ENCODE data around the gene TIGD4. TPM values are rescaled to one million over a fixed set of nuclear protein-coding genes. Genes with fewer than 3 reads are reported as not detected.

The TIGD4 gene
- polyA plus RNA-seq, 3 donors: 0.05 to 0.08 (median 0.07) TPM

DNA sequence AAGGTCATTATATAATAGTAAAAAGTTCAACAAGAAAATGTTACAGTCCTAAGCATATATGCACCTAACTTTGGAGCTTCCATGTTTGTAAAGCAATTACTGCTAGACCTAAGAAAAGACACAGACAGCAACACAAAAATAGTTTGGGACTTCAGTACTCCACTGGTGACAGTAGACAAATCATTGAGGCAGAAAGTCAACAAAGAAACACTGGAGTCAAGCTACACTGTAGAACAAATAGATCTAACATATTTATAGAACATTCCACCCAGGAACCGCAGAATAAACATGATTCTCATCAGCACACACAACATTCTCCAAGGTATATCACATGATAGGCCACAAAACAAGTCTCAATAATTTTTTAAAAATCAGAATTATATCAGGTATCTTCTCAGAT, 42.8 kb upstream of the TIGD4 start:
- H4K20me1 ChIP-seq (ENCODE audit: insufficient read depth, low read length): no peaks in the 10 kb centered on the region
- WGBS (ENCODE audit: insufficient coverage): 100% methylated on average over 1 of the region's 1 CpG
- intact Hi-C loops (cut with micrococcal nuclease): no loop called here
- H3K4me1 ChIP-seq (ENCODE audit: control insufficient read depth in 1 of 2, insufficient read depth in 2 of 2, low read length in 2 of 2): peaks cover 31 to 35% of the 10 kb centered on the region in 2 donors
- peaks cover 40% of the 10 kb centered on the region for H3K4me1 Mint-ChIP-seq
- H3K36me3 Mint-ChIP-seq: peaks cover 12 to 13% of the 10 kb centered on the region in 2 donors
- no peaks in the 10 kb centered on the region for H3K36me3 ChIP-seq (replicated peaks in 1 of 2; ENCODE audit: control insufficient read depth in 1 of 2, insufficient read depth in 2 of 2, low read length in 2 of 2)
- peaks cover 3 to 24% (median 11%) of the 10 kb centered on the region in 7 donors for H3K9me3 Mint-ChIP-seq
- peaks cover 0 to 2% (median 0%) of the 10 kb centered on the region in 3 donors for H3K27me3 Mint-ChIP-seq (ENCODE audit: low read depth in 3 of 3)
- H2AFZ ChIP-seq (ENCODE audit: insufficient read depth, low read depth, low read length, poor library complexity, severe bottlenecking): no peak overlapping the region
- no peak overlapping the region for H3K27ac Mint-ChIP-seq
- no peaks in the 10 kb centered on the region for H3K27me3 ChIP-seq (ENCODE audit: control insufficient read depth in 2 of 2, insufficient read depth in 2 of 2, low read length in 2 of 2)
- H3K9me3 ChIP-seq (replicated peaks in 1 of 2; ENCODE audit: control insufficient read depth in 1 of 2, insufficient read depth in 1 of 2, low read length in 2 of 2): no peaks in the 10 kb centered on the region
- H3K79me2 ChIP-seq (ENCODE audit: insufficient read depth, low read length): peaks cover 7% of the 10 kb centered on the region
- no peak overlapping the region for H3K4me2 ChIP-seq (replicated peaks; ENCODE audit: extremely low read depth, low read length, poor library complexity, severe bottlenecking)
- no peak overlapping the region for H3K4me3 ChIP-seq (replicated peaks in 1 of 3; ENCODE audit: low read depth in 2 of 3, low read length in 3 of 3)
- H3K4me3 Mint-ChIP-seq: no peak overlapping the region
- H3K9ac ChIP-seq (ENCODE audit: insufficient read depth, low read length, poor library complexity, severe bottlenecking): no peak overlapping the region
- no peak for DNase-seq
- H3K27ac ChIP-seq (ENCODE audit: low read depth in 1 of 2, low read length in 2 of 2): no peak overlapping the region
- no peak for TF ChIP-seq CTCF (IDR thresholded peaks at IDR 0.05)

DNA sequence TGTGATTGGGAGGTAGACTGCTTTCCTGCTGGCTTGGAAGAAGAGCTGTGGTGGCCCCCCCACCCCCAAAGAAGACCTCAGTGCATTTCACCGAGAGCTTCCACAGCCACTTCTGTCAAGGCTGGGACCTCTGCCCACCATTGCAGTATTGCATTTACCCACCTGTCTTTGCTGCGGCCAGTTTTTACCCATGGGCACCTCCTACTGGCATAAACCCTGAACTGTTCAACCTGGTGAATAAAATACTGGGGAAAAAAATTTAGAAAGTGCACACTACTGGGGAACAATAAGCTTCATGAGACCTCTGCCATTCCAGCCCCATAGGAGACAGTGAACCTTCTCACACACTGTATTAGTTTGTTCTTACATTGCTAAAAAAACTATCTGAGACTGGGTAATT, 40.5 kb upstream of the TIGD4 start:
- Histone ChIP-seq H3K9me3 (replicated peaks in 1 of 2; ENCODE audit: control insufficient read depth in 1 of 2, insufficient read depth in 1 of 2, low read length in 2 of 2) (no peaks in the 10 kb centered on the region), H3K4me2 (replicated peaks; ENCODE audit: extremely low read depth, low read length, poor library complexity, severe bottlenecking) (no peak overlapping the region), H3K4me3 (replicated peaks in 1 of 3; ENCODE audit: low read depth in 2 of 3, low read length in 3 of 3) (no peak overlapping the region), H3K27me3 (ENCODE audit: control insufficient read depth in 2 of 2, insufficient read depth in 2 of 2, low read length in 2 of 2) (no peaks in the 10 kb centered on the region), H2AFZ (ENCODE audit: insufficient read depth, low read depth, low read length, poor library complexity, severe bottlenecking) (no peak overlapping the region), H3K27ac (ENCODE audit: low read depth in 1 of 2, low read length in 2 of 2) (no peak overlapping the region), H3K9ac (ENCODE audit: insufficient read depth, low read length, poor library complexity, severe bottlenecking) (no peak overlapping the region), H4K20me1 (ENCODE audit: insufficient read depth, low read length) (no peaks in the 10 kb centered on the region), H3K36me3 (replicated peaks in 1 of 2; ENCODE audit: control insufficient read depth in 1 of 2, insufficient read depth in 2 of 2, low read length in 2 of 2) (peaks cover 0 to under 1% of the 10 kb centered on the region in 2 donors), H3K79me2 (ENCODE audit: insufficient read depth, low read length) (peaks cover 10% of the 10 kb centered on the region), H3K4me1 (ENCODE audit: control insufficient read depth in 1 of 2, insufficient read depth in 2 of 2, low read length in 2 of 2) (peaks cover 46 to 58% of the 10 kb centered on the region in 2 donors)
- Mint-ChIP-seq H3K4me1 (peaks cover 59% of the 10 kb centered on the region), H3K36me3 (peaks cover 15 to 19% of the 10 kb centered on the region in 2 donors), H3K9me3 (peaks cover 1 to 28% (median 16%) of the 10 kb centered on the region in 7 donors), H3K27me3 (ENCODE audit: low read depth in 3 of 3) (peaks cover 0 to 2% (median 2%) of the 10 kb centered on the region in 3 donors), H3K27ac (peak overlapping the region in 4 of 7 donors; percentile 17 to 65 (median 40)), H3K4me3 (no peak overlapping the region)
- TF ChIP-seq CTCF (IDR thresholded peaks at IDR 0.05): no peak
- intact Hi-C loops (cut with micrococcal nuclease): no loop called here
- no peak for DNase-seq
- WGBS (ENCODE audit: insufficient coverage): 100% methylated on average over 1 of the region's 2 CpGs

Measured in CD14-positive monocyte (primary cell).